MM.1S (cell line): Measurements from ENCODE around the gene PDE6G.

Experiments
- EZH2 ChIP-seq: fragments of 300-600 bp; sonication (generic); optimal IDR thresholded peaks from 2 replicates; pipeline ENCODE3; 2017; ENCODE audit warnings: low read depth, mild to moderate bottlenecking, antibody characterized with exemption, low read length, mixed read lengths
- EZH2phosphoT487 ChIP-seq: fragments of 300-600 bp; sonication (generic); IDR thresholded peaks from 2 replicates; pipeline ENCODE4 v1.6.1; 2018; ENCODE audit warnings: antibody characterized with exemption, low read length
- TF ChIP-seq, protein P1 (sequence below): fragments of 300-600 bp; sonication (generic); IDR thresholded peaks from 2 replicates; pipeline ENCODE4 v1.5.1; 2016; ENCODE audit warnings: antibody characterized with exemption, low read length, mixed read lengths

DNA sequence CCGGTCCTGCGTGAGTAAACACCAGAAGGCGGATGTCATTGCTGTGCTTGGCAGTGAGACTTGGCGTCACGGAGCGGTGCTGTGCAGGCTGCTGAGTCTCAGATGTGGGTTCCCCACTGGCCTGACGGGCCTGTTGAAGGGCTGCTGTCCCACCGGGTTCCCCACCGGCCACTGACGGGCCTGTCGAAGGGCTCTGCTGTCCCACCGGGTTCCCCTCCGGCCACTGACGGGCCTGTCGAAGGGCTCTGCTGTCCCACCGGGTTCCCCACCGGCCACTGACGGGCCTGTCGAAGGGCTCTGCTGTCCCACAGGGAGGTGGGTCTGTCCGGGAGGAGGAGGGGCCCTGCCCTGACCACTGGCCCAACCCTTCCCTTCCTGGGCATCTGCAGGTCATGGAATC, 30.3 kb upstream of the PDE6G start:
- TF ChIP-seq, protein P1, sequence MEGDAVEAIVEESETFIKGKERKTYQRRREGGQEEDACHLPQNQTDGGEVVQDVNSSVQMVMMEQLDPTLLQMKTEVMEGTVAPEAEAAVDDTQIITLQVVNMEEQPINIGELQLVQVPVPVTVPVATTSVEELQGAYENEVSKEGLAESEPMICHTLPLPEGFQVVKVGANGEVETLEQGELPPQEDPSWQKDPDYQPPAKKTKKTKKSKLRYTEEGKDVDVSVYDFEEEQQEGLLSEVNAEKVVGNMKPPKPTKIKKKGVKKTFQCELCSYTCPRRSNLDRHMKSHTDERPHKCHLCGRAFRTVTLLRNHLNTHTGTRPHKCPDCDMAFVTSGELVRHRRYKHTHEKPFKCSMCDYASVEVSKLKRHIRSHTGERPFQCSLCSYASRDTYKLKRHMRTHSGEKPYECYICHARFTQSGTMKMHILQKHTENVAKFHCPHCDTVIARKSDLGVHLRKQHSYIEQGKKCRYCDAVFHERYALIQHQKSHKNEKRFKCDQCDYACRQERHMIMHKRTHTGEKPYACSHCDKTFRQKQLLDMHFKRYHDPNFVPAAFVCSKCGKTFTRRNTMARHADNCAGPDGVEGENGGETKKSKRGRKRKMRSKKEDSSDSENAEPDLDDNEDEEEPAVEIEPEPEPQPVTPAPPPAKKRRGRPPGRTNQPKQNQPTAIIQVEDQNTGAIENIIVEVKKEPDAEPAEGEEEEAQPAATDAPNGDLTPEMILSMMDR, result no peak
- TF ChIP-seq EZH2, result no peak
- no peak for TF ChIP-seq EZH2phosphoT487
